Mesothelial cell of epicardium (in vitro differentiated cells): ENCODE data around the gene CXCL1. TPM values are rescaled to one million over a fixed set of nuclear protein-coding genes. Genes with fewer than 3 reads are reported as not detected.

Experiments used
- DNase-seq, 2 experiments: peaks; one replicate each; pipeline ENCODE4 v3.0.0; 2021; ENCODE audit warnings: low spot score in 2 of 2; ENCODE audit not compliant: unreplicated experiment in 2 of 2
- H3K27ac Mint-ChIP-seq: 2 replicates; pipeline ENCODE4 v1.8.0; 2021; ENCODE audit warnings: mixed read lengths
- H3K27me3 Mint-ChIP-seq: 2 replicates; pipeline ENCODE4 v1.8.0; 2021; ENCODE audit warnings: low read depth, mixed read lengths
- H3K36me3 Mint-ChIP-seq: 2 replicates; pipeline ENCODE4 v1.8.0; 2021; ENCODE audit warnings: mixed read lengths
- H3K4me1 Mint-ChIP-seq: 2 replicates; pipeline ENCODE4 v1.8.0; 2021; ENCODE audit warnings: mixed read lengths
- H3K4me3 Mint-ChIP-seq: 2 replicates; pipeline ENCODE4 v1.8.0; 2021; ENCODE audit warnings: mild to moderate bottlenecking, moderate library complexity, mixed read lengths
- H3K9me3 Mint-ChIP-seq: 2 replicates; pipeline ENCODE4 v1.8.0; 2021; ENCODE audit warnings: mixed read lengths
- total RNA-seq: library from RNA; stranded (reverse); gene quantifications from 3 replicates; pipeline ENCODE4 v1.2.1, GENCODE V29; 2021
- TF ChIP-seq, protein P1 (sequence below): fragments of 200-600 bp; sonication (generic); IDR thresholded peaks from one replicate; pipeline ENCODE4 v1.5.0; 2021; ENCODE audit warnings: antibody characterized with exemption; ENCODE audit not compliant: unreplicated experiment

The CXCL1 gene
- total RNA-seq, 1 donor from 2014 or later: 0.74 TPM

GRCh38 chr4:73902038-73902637, 32.9 kb downstream of the CXCL1 start:
- Mint-ChIP-seq H3K27ac (no peak overlapping the region), H3K4me3 (no peak overlapping the region), H3K36me3 (no peaks in the 10 kb centered on the region), H3K4me1 (no peaks in the 10 kb centered on the region), H3K27me3 (peaks cover 9% of the 10 kb centered on the region), H3K9me3 (no peaks in the 10 kb centered on the region)
- TF ChIP-seq, protein P1, sequence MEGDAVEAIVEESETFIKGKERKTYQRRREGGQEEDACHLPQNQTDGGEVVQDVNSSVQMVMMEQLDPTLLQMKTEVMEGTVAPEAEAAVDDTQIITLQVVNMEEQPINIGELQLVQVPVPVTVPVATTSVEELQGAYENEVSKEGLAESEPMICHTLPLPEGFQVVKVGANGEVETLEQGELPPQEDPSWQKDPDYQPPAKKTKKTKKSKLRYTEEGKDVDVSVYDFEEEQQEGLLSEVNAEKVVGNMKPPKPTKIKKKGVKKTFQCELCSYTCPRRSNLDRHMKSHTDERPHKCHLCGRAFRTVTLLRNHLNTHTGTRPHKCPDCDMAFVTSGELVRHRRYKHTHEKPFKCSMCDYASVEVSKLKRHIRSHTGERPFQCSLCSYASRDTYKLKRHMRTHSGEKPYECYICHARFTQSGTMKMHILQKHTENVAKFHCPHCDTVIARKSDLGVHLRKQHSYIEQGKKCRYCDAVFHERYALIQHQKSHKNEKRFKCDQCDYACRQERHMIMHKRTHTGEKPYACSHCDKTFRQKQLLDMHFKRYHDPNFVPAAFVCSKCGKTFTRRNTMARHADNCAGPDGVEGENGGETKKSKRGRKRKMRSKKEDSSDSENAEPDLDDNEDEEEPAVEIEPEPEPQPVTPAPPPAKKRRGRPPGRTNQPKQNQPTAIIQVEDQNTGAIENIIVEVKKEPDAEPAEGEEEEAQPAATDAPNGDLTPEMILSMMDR: no peak
- no peak for DNase-seq

GRCh38 chr4:73902817-73903547, 33.8 kb downstream of the CXCL1 start:
- H3K9me3 Mint-ChIP-seq: no peaks in the 10 kb centered on the region

DNA sequence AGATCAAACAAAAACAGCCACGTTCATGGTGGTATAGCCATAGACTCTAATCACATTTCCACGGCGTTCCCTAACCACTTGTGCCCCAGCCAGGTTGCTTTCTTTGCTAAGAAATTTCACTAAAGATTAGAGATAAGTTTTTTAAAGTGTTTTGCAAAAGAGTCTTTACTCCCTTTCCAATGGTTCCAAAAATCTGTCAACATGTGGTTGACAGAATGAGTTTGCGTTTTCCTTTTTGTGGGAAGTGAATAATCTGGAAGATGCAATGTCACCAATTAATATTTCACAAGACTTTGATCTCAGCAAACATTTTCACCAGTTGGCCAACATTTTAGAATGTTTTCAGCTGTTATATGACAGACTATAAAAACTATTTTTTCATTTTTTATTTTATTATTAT, 35.3 kb downstream of the CXCL1 start:
- Mint-ChIP-seq H3K27ac (no peak overlapping the region), H3K9me3 (no peaks in the 10 kb centered on the region), H3K4me1 (no peaks in the 10 kb centered on the region), H3K36me3 (no peaks in the 10 kb centered on the region), H3K4me3 (no peak overlapping the region), H3K27me3 (peaks cover 4% of the 10 kb centered on the region)
- TF ChIP-seq, protein P1: no peak
- no peak for DNase-seq

More at GRCh38 chr4:73902817-73903547, 33.8 kb downstream of the CXCL1 start:
- H3K4me3 Mint-ChIP-seq: no peak overlapping the region
- no peaks in the 10 kb centered on the region for H3K4me1 Mint-ChIP-seq
- H3K27me3 Mint-ChIP-seq: peaks cover 9% of the 10 kb centered on the region
- H3K36me3 Mint-ChIP-seq: no peaks in the 10 kb centered on the region
- no peak overlapping the region for H3K27ac Mint-ChIP-seq
- DNase-seq: no peak
- TF ChIP-seq, protein P1: no peak

GRCh38 chr4:73908965-73909364, 39.8 kb downstream of the CXCL1 start:
- no peak overlapping the region for H3K27ac Mint-ChIP-seq
- H3K9me3 Mint-ChIP-seq: no peaks in the 10 kb centered on the region
- DNase-seq: no peak
- no peak overlapping the region for H3K4me3 Mint-ChIP-seq
- H3K4me1 Mint-ChIP-seq: no peaks in the 10 kb centered on the region
- peaks cover 2% of the 10 kb centered on the region for H3K27me3 Mint-ChIP-seq
- no peaks in the 10 kb centered on the region for H3K36me3 Mint-ChIP-seq
- TF ChIP-seq, protein P1: no peak

DNA sequence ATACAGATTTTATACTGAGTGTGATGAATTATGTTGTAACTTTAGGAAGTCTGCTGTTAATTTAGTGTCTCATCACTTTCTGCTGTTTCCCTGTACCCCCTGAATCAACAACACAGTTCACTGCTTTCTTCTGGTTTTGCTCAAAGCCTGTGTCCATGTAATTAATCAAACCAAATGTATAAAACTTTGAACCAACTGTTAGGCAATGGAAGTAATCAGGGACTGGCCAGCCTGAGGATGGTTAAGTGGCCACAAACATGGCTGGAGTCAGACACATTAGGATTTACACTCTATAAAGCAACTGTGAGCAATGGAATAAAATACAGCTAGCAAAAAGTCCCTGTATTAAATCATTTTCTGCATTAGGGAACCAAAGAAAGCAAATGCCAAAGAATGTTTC, 42.6 kb downstream of the CXCL1 start:
- TF ChIP-seq, protein P1: no peak
- Mint-ChIP-seq H3K4me3 (no peak overlapping the region), H3K27me3 (peaks cover 2% of the 10 kb centered on the region), H3K27ac (no peak overlapping the region), H3K4me1 (no peaks in the 10 kb centered on the region), H3K36me3 (no peaks in the 10 kb centered on the region), H3K9me3 (no peaks in the 10 kb centered on the region)
- DNase-seq: no peak
